Fibroblast of skin of left biceps (primary cell): ENCODE measurements around the gene SLC39A6.
"Not testable (repeated sequence)": the region's sequence is repeated elsewhere in the genome, so short reads cannot be mapped to it uniquely, and the experiment has no call there.

Experiments used
- DNase-seq, 2 experiments: peaks; one replicate each; pipeline ENCODE4 v3.0.0-alpha.2; 2013; ENCODE audit warnings: low read depth in 2 of 2

SLC39A6 gene, protein sequence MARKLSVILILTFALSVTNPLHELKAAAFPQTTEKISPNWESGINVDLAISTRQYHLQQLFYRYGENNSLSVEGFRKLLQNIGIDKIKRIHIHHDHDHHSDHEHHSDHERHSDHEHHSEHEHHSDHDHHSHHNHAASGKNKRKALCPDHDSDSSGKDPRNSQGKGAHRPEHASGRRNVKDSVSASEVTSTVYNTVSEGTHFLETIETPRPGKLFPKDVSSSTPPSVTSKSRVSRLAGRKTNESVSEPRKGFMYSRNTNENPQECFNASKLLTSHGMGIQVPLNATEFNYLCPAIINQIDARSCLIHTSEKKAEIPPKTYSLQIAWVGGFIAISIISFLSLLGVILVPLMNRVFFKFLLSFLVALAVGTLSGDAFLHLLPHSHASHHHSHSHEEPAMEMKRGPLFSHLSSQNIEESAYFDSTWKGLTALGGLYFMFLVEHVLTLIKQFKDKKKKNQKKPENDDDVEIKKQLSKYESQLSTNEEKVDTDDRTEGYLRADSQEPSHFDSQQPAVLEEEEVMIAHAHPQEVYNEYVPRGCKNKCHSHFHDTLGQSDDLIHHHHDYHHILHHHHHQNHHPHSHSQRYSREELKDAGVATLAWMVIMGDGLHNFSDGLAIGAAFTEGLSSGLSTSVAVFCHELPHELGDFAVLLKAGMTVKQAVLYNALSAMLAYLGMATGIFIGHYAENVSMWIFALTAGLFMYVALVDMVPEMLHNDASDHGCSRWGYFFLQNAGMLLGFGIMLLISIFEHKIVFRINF

DNA sequence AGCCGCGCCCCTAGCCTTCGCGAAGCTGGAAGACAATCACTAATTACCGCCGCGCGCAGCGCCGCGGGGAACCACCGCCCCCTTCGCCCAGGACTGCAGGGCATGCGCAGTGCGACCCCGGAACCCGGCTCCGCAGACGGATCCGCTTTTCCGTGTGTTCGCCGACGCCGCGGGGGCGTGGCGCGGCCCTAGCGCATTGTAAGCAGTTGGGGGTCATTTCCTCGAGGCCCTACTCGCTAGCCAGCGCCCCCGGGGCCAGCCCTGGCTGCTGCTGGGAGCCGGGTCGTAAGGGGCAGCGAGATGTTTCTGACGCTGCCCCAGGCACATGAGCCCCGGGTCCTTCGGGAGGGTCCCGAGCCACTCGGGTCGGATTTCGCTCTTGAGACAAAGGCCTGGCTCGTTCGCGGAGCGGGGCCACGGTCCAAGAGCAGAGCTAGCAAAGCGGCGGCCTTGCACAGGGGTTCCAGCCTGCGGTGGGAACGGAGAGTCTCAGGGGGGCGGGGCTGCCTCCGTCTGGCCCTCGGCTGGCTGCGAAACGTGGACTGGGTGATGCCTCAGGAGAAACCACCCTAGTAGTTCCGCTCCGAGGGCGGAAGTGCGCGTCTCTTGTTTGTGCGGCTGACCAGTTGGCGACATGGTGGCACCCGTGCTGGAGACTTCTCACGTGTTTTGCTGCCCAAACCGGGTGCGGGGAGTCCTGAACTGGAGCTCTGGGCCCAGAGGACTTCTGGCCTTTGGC is at the start of gene SLC39A6, which contains the start of gene ELP2:
Gene SLC39A6 (minus strand): TSS at position 41 of the 739 bp plus-strand sequence. CDS start 2,333 bp downstream, outside the sequence.
Gene ELP2 (plus strand): TSS at position 600 of the 739 bp plus-strand sequence. CDS start 35 bp downstream, at position 635.
- DNase-seq, result peak; percentile 84 to 86

DNA sequence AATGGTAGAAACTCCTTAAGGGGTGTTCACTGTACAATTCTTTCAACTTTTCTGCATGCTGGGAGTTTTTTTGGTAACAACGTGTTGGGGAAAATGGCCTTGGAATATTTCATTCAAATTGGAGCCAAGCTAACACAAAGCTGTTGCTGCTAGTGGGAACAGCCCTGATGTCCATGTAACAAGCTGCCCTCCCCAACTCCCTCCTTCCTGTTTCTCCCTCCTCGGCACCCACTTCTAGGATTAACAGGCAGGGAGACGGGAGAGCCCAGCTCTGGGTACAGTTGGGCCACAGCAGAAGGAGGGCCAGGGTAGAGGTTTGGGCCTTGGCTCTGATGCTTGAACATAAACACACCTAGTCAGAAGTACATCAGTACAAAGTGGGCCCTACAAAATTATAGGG is 48.8 kb upstream of the SLC39A6 start:
- no peak for DNase-seq

DNA sequence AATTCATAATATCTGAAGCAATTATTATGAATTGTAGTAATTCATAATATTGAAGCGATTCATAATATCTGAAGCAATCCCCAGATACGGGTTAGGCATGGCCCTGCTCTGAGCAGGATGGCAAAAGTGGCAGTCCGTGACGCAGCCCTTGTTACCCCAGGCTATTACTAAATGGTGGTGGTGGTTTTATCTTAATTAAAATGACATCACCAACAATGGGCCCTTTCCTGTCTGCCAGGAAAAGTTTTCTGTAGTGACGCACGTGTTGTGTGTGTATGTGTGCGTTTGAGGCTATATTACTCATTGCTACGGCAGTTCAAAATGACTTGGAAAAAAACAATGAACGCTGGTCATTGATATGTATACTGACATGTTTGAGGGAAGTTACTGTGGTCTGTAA is 47.6 kb upstream of the SLC39A6 start:
- DNase-seq, result no peak

- DNase-seq, result no peak
These were observed 47.0 kb upstream of the SLC39A6 start for GRCh38 chr18:36176177-36176584.

- no peak for DNase-seq
These were observed 46.3 kb upstream of the SLC39A6 start for GRCh38 chr18:36175481-36175880.

- DNase-seq, result no peak
These were observed 40.8 kb upstream of the SLC39A6 start for GRCh38 chr18:36169938-36170337.

- DNase-seq, result not testable (repeated sequence)
These were observed 39.2 kb upstream of the SLC39A6 start for GRCh38 chr18:36168296-36168695.

GRCh38 chr18:36167692-36168218 is 38.6 kb upstream of the SLC39A6 start:
- no peak for DNase-seq

DNA sequence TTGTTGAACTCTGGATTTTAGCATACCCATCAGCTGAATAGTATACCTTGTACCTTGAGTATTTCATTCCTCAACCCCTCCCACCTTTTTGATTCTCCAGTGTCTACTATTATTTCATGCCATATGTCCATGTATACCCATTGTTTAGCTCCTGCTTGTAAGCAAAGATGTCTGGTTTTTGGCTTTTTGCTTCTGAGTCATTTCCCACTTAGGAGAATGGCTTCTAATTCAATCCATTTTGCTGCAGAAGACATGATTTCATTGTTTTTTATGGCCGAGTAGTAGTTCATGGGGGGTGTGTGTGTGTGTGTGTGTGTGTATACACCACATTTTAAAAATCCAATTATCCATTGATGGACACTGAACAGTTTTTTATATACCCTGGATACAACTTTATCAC is 33.8 kb upstream of the SLC39A6 start:
- DNase-seq, result no peak

- no peak for DNase-seq
These were observed 31.8 kb upstream of the SLC39A6 start for GRCh38 chr18:36160959-36161371.

GRCh38 chr18:36158266-36158867 is 29.2 kb upstream of the SLC39A6 start:
- peak; percentile 49 to 62 for DNase-seq

GRCh38 chr18:36157441-36157840 is 28.3 kb upstream of the SLC39A6 start:
- DNase-seq, result no peak

DNA sequence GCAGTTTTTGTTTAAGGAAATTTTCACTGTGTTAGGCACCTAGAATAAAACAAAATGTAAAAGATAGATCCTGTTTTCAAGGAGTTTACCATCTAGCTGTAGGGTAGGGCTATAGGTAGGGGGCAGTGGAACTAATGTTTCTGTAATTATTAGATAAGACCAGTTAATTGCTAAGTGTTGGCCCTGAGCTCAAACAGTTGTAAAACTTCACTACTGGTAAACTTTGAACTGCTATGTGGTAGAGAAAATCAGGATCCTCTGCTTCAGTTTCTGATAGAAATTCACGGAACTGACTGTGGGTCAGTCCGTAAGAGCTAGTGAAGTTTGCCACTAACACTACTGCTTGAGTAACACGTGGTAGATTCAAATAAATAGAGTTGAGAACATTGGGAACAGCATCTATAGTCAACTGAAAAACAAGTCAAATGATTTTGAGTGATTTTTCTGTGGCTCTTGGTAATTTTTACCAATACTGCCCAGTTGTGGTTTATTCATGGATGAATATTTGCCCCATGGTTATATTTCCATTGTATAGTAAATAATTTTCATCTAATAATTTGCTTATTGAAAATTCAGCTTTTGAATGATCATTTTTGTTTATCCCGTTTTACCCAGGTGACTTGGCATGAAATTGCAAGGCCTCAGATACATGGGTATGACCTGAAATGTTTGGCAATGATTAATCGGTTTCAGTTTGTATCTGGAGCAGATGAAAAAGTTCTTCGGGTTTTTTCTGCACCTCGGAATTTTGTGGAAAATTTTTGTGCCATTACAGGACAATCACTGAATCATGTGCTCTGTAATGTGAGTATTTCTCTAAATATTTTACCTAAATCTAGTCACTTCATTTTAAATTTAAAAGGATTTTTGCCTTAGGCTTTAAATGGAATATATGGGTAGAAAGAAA is 27.0 kb upstream of the SLC39A6 start:
- no peak for DNase-seq

GRCh38 chr18:36153771-36154170 is 24.6 kb upstream of the SLC39A6 start:
- no peak for DNase-seq

- DNase-seq, result peak; percentile 90 to 92
These were observed 24.1 kb upstream of the SLC39A6 start for GRCh38 chr18:36153203-36153602.

DNA sequence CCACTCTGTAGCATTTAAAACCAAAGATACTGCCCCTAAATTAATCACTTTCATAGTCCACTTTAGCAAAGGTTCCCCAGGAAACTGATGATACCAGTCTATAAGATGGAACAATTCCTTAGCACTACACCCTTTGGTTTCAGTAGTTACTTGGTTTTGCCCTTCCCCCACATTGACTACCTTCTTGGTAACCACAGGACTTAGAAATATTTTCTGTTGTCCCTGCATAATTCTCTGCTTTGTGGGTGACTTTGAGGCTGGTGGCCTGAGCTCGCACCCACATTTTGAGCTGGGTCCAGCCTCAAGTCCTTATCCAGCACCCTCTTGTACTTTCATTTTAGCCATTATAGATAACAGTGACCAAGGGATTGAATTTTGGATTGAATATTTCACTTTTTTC is 23.6 kb upstream of the SLC39A6 start:
- no peak for DNase-seq

- no peak for DNase-seq
These were observed 20.6 kb upstream of the SLC39A6 start for GRCh38 chr18:36149514-36150289.

- no peak for DNase-seq
These were observed 14.3 kb upstream of the SLC39A6 start for GRCh38 chr18:36143391-36143790.

- DNase-seq, result no peak
These were observed 13.6 kb upstream of the SLC39A6 start for GRCh38 chr18:36142751-36143150.

DNA sequence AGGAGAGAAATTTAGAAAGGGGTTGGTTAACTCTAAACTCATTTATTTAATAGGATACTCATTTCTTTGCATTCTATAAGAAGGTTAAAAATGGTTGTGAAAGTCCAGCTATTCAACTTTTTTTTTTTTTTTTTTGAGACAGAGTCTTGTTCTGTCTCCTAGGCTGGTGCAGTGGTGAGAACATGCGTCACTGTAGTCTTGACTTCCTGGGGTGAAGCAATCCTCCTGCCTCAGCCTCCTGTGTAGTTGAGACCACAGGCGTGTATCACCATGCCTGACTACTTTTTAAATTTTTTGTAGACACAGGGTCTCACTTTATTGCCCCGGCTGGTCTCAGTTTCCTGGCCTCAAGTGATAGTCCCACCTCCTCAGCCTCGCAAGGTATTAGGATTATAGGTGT is 12.4 kb upstream of the SLC39A6 start:
- no peak for DNase-seq
